HCT116 (cell line): ENCODE results near the gene GSAP.

Source experiments
- CTCF ChIP-seq, 3 experiments: fragments of 200-600 bp in 1 of 3; sonication (generic) in 1 of 3; IDR thresholded peaks in 2 of 3; conservative IDR thresholded peaks in 1 of 3; 2 replicates each; pipeline ENCODE4 v1.5.1; 2012 to 2017; ENCODE audit warnings: low read depth in 2 of 3, low read length in 2 of 3, antibody characterized with exemption in 1 of 3, borderline replicate concordance in 1 of 3, control low read depth in 1 of 3, mild to moderate bottlenecking in 1 of 3, mixed read lengths in 1 of 3, mixed run types in 1 of 3, moderate library complexity in 1 of 3; ENCODE audit not compliant: insufficient read depth in 1 of 3
- EGR1 ChIP-seq: IDR thresholded peaks from 2 replicates; pipeline ENCODE4 v1.6.1; 2012; ENCODE audit warnings: low read depth
- POLR2AphosphoS5 ChIP-seq: IDR thresholded peaks from 2 replicates; pipeline ENCODE4 v1.6.1; 2011; ENCODE audit warnings: mild to moderate bottlenecking, low read depth, low read length, moderate library complexity

- TF ChIP-seq CTCF (IDR thresholded peaks at IDR 0.05 in 2 of 3, conservative IDR thresholded peaks at IDR 0.05 in 1 of 3; ENCODE audit: borderline replicate concordance in 1 of 3, insufficient read depth in 1 of 3, low read depth in 2 of 3, low read length in 2 of 3): no peak
- no peak for TF ChIP-seq EGR1
- no peak for TF ChIP-seq POLR2AphosphoS5
Measured at GRCh38 chr7:77338883-77339629, 77.1 kb downstream of the GSAP start.
